LNCaP clone FGC (cell line): ENCODE measurements around the gene TNFSF15.

Source experiments
- DNase-seq: peaks from one replicate; pipeline ENCODE4 v3.0.0-alpha.2; 2011; ENCODE audit warnings: low read depth
- H3K4me3 ChIP-seq: 2 replicates; pipeline ENCODE4 v1.5.1; 2011; ENCODE audit warnings: mild to moderate bottlenecking, low read depth, low read length, control low read depth
- CTCF ChIP-seq: IDR thresholded peaks from 2 replicates; pipeline ENCODE4 v1.5.1; 2012; ENCODE audit warnings: mild to moderate bottlenecking; ENCODE audit not compliant: control insufficient read depth, insufficient read depth; ENCODE audit errors: extremely low read depth

The TNFSF15 gene

GRCh38 chr9:114803479-114804265 is 2.2 kb downstream of the TNFSF15 start:
- no peak for DNase-seq
- no peak for TF ChIP-seq CTCF
- no peak overlapping the region for H3K4me3 ChIP-seq

- no peak for TF ChIP-seq CTCF
- no peak for DNase-seq
- no peak overlapping the region for H3K4me3 ChIP-seq
Measured at GRCh38 chr9:114799925-114800324, 5.9 kb downstream of the TNFSF15 start.

- no peak for DNase-seq
- TF ChIP-seq CTCF, result no peak
Measured at GRCh38 chr9:114799441-114799840, 6.4 kb downstream of the TNFSF15 start.

GRCh38 chr9:114798780-114799427 is 6.9 kb downstream of the TNFSF15 start:
- no peak for TF ChIP-seq CTCF
- DNase-seq, result no peak
- no peak overlapping the region for H3K4me3 ChIP-seq

More at GRCh38 chr9:114799441-114799840, 6.4 kb downstream of the TNFSF15 start:
- H3K4me3 ChIP-seq, result no peak overlapping the region

GRCh38 chr9:114798101-114798500 is 7.7 kb downstream of the TNFSF15 start:
- no peak for TF ChIP-seq CTCF
- no peak for DNase-seq
- H3K4me3 ChIP-seq, result no peak overlapping the region

GRCh38 chr9:114792396-114792795 is 13.4 kb downstream of the TNFSF15 start:
- H3K4me3 ChIP-seq, result no peak overlapping the region
- DNase-seq, result no peak
- TF ChIP-seq CTCF, result no peak
